MM.1S (cell line): ENCODE measurements around the gene NPC2.

ENCODE experiments used
- DNase-seq: peaks from one replicate; pipeline ENCODE4 v3.0.0-alpha.2; 2015
- H2AFZ ChIP-seq: fragments of 300-600 bp; sonication (generic); 2 replicates; pipeline ENCODE4 v1.6.0; 2016; ENCODE audit warnings: antibody characterized with exemption, low read length
- H3F3A ChIP-seq: fragments of 300-600 bp; sonication (generic); 2 replicates; pipeline ENCODE4 v1.6.1; 2016; ENCODE audit warnings: mild to moderate bottlenecking, antibody characterized with exemption, low read length, moderate library complexity, mixed read lengths; ENCODE audit not compliant: insufficient read depth
- H3K27ac ChIP-seq: fragments of 300-600 bp; sonication (generic); 2 replicates; pipeline ENCODE4 v1.5.1; 2016; ENCODE audit warnings: mild to moderate bottlenecking, low read length
- H3K27me3 ChIP-seq: fragments of 300-600 bp; sonication (generic); replicated peaks from 2 replicates; pipeline ENCODE4 v1.6.0; 2016; ENCODE audit warnings: low read length; ENCODE audit not compliant: insufficient read depth
- H3K36me3 ChIP-seq: fragments of 300-600 bp; sonication (generic); replicated peaks from 2 replicates; pipeline ENCODE4 v1.6.1; 2016; ENCODE audit warnings: mild to moderate bottlenecking, low read length, mixed read lengths; ENCODE audit not compliant: insufficient read depth
- H3K4me1 ChIP-seq: fragments of 300-600 bp; sonication (generic); 2 replicates; pipeline ENCODE4 v1.6.1; 2016; ENCODE audit warnings: low read length, mixed read lengths
- H3K4me2 ChIP-seq: fragments of 300-600 bp; sonication (generic); 2 replicates; pipeline ENCODE4 v1.6.0; 2016; ENCODE audit warnings: low read depth, low read length
- H3K4me3 ChIP-seq: fragments of 300-600 bp; sonication (generic); 2 replicates; pipeline ENCODE4 v1.5.1; 2016; ENCODE audit warnings: low read length, mixed read lengths
- H3K79me2 ChIP-seq: fragments of 300-600 bp; sonication (generic); 2 replicates; pipeline ENCODE4 v1.6.1; 2016; ENCODE audit warnings: mixed run types, low read length, mixed read lengths
- H3K9ac ChIP-seq: fragments of 300-600 bp; sonication (generic); 2 replicates; pipeline ENCODE4 v1.6.1; 2016; ENCODE audit warnings: low read length, mixed read lengths
- H3K9me2 ChIP-seq: fragments of 300-600 bp; sonication (generic); replicated peaks from 2 replicates; pipeline ENCODE4 v1.6.1; 2016; ENCODE audit warnings: mild to moderate bottlenecking, low read length, mixed read lengths; ENCODE audit not compliant: insufficient read depth
- H3K9me3 ChIP-seq: fragments of 300-600 bp; sonication (generic); replicated peaks from 2 replicates; pipeline ENCODE4 v1.6.1; 2016; ENCODE audit warnings: mild to moderate bottlenecking, low read length, mixed read lengths; ENCODE audit not compliant: insufficient read depth
- H4K20me1 ChIP-seq: fragments of 300-600 bp; sonication (generic); 2 replicates; pipeline ENCODE4 v1.6.1; 2016; ENCODE audit warnings: mild to moderate bottlenecking, low read length, moderate library complexity, mixed read lengths; ENCODE audit not compliant: insufficient read depth
- CTCF ChIP-seq: fragments of 300-600 bp; sonication (generic); IDR thresholded peaks from 2 replicates; pipeline ENCODE4 v1.5.1; 2016; ENCODE audit warnings: antibody characterized with exemption, low read length, mixed read lengths
- EZH2 ChIP-seq: fragments of 300-600 bp; sonication (generic); optimal IDR thresholded peaks from 2 replicates; pipeline ENCODE3; 2017; ENCODE audit warnings: low read depth, mild to moderate bottlenecking, antibody characterized with exemption, low read length, mixed read lengths
- EZH2phosphoT487 ChIP-seq: fragments of 300-600 bp; sonication (generic); IDR thresholded peaks from 2 replicates; pipeline ENCODE4 v1.6.1; 2018; ENCODE audit warnings: antibody characterized with exemption, low read length

NPC2 gene

GRCh38 chr14:74503938-74504335 lies 10.8 kb upstream of the NPC2 start:
- no peaks in the 10 kb centered on the region for H3K9me2 ChIP-seq
- H3K9ac ChIP-seq, result no peak overlapping the region
- H3K27me3 ChIP-seq, result no peaks in the 10 kb centered on the region
- TF ChIP-seq EZH2, result no peak
- TF ChIP-seq EZH2phosphoT487, result no peak
- H3K79me2 ChIP-seq, result no peaks in the 10 kb centered on the region
- no peaks in the 10 kb centered on the region for H3K4me1 ChIP-seq
- H3F3A ChIP-seq, result no peaks in the 10 kb centered on the region
- no peak overlapping the region for H3K4me2 ChIP-seq
- H3K36me3 ChIP-seq, result no peaks in the 10 kb centered on the region
- DNase-seq, result no peak
- no peak overlapping the region for H3K4me3 ChIP-seq
- no peaks in the 10 kb centered on the region for H4K20me1 ChIP-seq
- no peak overlapping the region for H3K27ac ChIP-seq
- H2AFZ ChIP-seq, result no peak overlapping the region
- H3K9me3 ChIP-seq, result no peaks in the 10 kb centered on the region

DNA sequence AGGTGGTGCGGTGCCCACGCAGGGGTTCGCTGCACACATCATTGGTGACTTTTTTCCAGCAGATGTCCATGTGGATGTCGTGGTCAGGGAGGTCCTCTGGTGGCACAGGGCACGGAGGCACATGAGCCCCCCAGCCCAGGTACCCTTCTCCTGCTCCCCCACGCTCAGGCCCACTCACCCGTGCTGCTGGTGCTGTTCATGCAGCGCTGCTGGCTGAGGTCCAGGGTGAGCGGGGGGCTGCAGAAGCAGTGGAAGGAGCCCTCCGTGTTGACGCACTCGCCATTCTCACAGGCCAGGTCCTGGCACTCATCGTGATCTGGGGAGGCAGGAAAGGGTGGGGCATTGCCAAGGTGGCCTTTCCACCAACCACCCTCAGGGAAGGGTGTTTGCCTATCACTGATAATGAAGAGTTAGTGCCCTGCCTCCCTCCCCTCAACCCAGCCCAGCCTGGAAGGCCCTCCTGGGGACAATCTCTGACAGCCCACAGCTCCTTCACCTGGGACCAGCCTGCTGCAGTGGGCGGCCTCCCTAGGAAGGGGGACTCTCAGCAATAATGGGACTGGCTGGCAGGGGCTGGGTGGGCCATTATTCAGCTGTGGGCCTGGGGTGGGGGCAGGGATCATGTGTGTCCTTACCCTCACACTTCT lies 10.3 kb upstream of the NPC2 start:
- no peaks in the 10 kb centered on the region for H3K4me1 ChIP-seq
- no peaks in the 10 kb centered on the region for H3K36me3 ChIP-seq
- H4K20me1 ChIP-seq, result no peaks in the 10 kb centered on the region
- H3F3A ChIP-seq, result no peaks in the 10 kb centered on the region
- TF ChIP-seq CTCF, result no peak
- no peaks in the 10 kb centered on the region for H3K9me2 ChIP-seq
- no peak overlapping the region for H3K4me3 ChIP-seq
- no peaks in the 10 kb centered on the region for H3K79me2 ChIP-seq
- H3K4me2 ChIP-seq, result no peak overlapping the region
- no peak overlapping the region for H3K27ac ChIP-seq
- no peaks in the 10 kb centered on the region for H3K27me3 ChIP-seq
- no peaks in the 10 kb centered on the region for H3K9me3 ChIP-seq
- no peak overlapping the region for H3K9ac ChIP-seq
- no peak for DNase-seq
- no peak overlapping the region for H2AFZ ChIP-seq

- DNase-seq, result peak; percentile 6
- H3K4me1 ChIP-seq, result no peaks in the 10 kb centered on the region
- H3F3A ChIP-seq, result no peaks in the 10 kb centered on the region
- no peaks in the 10 kb centered on the region for H3K9me2 ChIP-seq
- H2AFZ ChIP-seq, result no peak overlapping the region
- no peak overlapping the region for H3K9ac ChIP-seq
- H3K27me3 ChIP-seq, result no peaks in the 10 kb centered on the region
- H4K20me1 ChIP-seq, result no peaks in the 10 kb centered on the region
- H3K27ac ChIP-seq, result no peak overlapping the region
- no peaks in the 10 kb centered on the region for H3K36me3 ChIP-seq
- H3K4me2 ChIP-seq, result no peak overlapping the region
- no peaks in the 10 kb centered on the region for H3K9me3 ChIP-seq
- H3K79me2 ChIP-seq, result no peaks in the 10 kb centered on the region
- H3K4me3 ChIP-seq, result no peak overlapping the region
- TF ChIP-seq CTCF (peak; percentile 53), EZH2 (no peak)
Observed at GRCh38 chr14:74502236-74503019, 9.3 kb upstream of the NPC2 start.

DNA sequence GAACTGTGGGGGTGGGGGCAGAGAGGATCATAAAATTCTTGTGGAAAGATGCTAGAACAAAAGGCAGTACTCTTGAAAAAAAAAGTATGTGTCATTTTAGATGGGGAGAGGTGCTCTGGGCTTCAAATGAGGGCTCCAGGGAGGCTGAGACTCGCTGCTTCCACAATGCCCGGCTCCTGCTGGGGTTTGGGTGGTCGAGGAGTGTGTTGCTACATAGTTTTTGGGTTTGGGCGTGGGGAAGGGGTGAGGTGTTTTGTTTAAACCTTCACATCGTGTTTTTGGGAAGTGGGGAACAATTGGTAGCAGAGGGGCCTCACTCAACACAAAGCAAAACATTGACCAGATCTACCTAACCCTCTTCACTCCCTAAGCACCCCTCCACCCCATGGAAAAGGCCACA lies 8.6 kb upstream of the NPC2 start:
- Histone ChIP-seq H4K20me1 (no peaks in the 10 kb centered on the region), H3K27me3 (no peaks in the 10 kb centered on the region), H3K9ac (no peak overlapping the region), H3K79me2 (no peaks in the 10 kb centered on the region), H3K9me2 (no peaks in the 10 kb centered on the region), H3K36me3 (no peaks in the 10 kb centered on the region), H2AFZ (no peak overlapping the region), H3K4me2 (no peak overlapping the region), H3K27ac (no peak overlapping the region), H3F3A (no peaks in the 10 kb centered on the region), H3K4me3 (no peak overlapping the region), H3K9me3 (no peaks in the 10 kb centered on the region), H3K4me1 (no peaks in the 10 kb centered on the region)
- TF ChIP-seq EZH2phosphoT487, result no peak
- no peak for TF ChIP-seq CTCF
- no peak for TF ChIP-seq EZH2
- DNase-seq, result no peak
